Colon (tissue), 2 donors: ENCODE measurements around the gene NDUFAF5.

ENCODE experiments used
- FAIRE-seq: peaks from 2 replicates; lab custom pipeline; 2012; peaks lifted over from hg19 to GRCh38; lab: Jason Lieb, UNC
- donor health status: control.
- donor health status: control.

NDUFAF5 gene

GRCh38 chr20:13824459-13824858, 39.6 kb downstream of the NDUFAF5 start:
- no peak for FAIRE-seq

- FAIRE-seq: no peak
These were observed 40.6 kb downstream of the NDUFAF5 start for GRCh38 chr20:13825465-13825864.

DNA sequence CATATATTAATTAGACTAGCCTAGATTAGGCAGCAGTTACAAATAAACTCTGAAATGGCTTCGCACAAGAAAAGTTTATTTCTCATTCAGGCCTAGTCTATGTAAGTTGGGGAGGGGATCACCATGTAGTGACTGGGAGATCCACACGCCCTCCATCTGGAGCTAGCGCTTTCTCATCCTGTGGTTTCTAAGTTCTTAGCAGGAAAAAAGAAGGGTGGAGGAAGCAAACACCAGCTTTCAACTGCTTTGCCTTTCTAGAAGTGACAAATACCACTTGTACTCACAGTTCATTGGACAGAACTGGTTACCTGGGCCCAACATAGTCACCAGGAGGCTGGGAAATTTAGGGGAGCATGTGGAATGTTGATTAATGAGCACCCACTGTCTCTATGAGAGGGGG, 46.6 kb downstream of the NDUFAF5 start:
- no peak for FAIRE-seq

DNA sequence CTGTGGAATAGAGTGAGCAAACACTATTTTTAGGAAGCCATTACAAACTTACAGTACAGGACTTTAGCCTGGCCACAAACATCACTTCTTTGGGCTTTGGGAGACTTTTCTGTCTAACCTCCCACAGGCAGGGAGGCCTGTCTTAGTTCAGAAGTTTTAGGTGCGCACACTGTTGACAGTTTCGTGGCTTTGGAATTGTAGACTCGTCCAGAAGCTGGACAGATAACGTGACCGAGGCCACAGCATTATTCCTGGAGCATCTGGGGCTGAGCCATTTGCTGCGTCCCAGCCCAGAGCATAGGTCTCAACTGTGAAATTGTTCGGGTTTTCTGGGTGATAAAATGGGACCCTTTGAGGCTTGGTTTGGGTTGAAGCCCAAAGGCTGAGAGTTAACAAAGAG, 53.8 kb downstream of the NDUFAF5 start:
- FAIRE-seq: no peak

- no peak for FAIRE-seq
These were observed 54.7 kb downstream of the NDUFAF5 start for GRCh38 chr20:13839421-13840092.

DNA sequence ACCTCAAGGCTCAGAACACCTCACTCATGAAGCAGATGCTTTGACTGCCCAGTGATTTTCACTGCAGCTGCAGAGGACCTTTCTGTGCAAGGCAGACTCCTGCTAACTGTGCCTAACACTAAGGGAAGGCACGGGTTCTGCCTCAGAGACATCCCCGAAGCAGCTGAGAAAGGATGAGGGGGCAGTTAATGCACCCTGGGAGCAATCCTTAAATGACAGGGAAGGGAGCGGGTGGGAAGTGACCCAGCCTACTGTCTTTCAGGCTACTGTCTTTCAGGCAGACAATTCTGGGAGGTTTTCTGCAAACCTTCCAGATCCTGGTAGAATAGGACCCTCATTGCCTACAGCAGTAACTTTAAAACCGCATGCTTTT, 55.3 kb downstream of the NDUFAF5 start:
- no peak for FAIRE-seq

DNA sequence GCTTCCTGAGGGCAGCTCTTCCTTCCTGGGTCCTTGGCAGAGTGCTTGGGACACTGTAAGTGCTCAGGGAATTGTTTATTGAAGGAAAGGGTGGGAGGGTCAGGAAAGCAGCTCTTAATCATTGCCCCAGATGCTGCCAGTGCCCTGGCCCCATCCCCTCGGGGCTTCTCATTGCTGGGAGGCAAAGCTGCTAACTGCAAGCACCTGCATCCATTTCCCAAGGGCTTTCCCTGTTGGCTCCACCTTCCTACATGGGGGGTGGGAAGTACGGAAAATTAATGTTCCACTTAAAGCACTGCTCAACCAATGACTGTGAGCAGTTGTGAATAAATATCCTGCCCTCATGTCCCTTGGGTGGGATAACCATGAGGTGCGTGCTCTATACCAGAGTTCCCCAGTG, 56.4 kb downstream of the NDUFAF5 start:
- FAIRE-seq: no peak

GRCh38 chr20:13844296-13844695, 59.5 kb downstream of the NDUFAF5 start:
- FAIRE-seq: no peak

GRCh38 chr20:13851279-13851678, 66.5 kb downstream of the NDUFAF5 start:
- FAIRE-seq: no peak

DNA sequence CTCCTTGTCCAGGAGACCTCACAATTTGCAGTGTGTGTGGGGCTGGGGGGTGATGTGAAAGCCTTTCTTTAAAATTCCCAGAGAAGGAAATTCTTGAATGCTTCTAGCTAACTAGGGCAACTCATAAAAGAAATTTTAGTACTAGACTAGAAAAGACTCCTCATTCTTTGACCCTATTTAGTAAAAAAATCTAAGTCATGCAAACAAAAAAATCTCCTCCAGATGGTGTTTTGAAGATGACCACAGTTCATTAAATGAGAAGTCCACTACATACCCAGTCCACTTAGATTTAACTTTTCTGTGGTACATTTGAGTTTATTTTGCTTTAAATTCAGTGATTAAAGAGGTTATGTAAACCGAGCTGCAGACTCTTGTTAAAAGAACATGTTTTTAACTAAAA, 67.5 kb downstream of the NDUFAF5 start:
- FAIRE-seq: no peak

DNA sequence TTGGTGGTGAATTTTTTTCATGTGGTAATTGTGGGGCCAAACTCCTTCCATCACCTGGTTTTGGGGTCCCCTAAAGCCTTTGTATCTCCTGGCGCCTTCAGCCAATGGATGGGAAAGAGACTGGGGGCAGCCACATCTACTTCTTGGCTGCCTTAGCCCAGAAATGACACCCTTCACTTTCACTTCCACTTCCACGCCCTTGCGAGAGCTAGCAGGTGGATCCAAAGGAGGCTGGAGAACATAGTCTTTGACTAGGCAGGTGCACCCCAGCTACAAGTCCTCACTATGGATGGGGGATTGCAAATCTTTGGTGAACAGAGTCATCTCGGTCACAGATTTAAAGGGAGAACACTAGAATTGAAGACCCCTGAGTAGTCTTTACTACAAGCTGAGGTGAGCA, 70.8 kb downstream of the NDUFAF5 start:
- no peak for FAIRE-seq

DNA sequence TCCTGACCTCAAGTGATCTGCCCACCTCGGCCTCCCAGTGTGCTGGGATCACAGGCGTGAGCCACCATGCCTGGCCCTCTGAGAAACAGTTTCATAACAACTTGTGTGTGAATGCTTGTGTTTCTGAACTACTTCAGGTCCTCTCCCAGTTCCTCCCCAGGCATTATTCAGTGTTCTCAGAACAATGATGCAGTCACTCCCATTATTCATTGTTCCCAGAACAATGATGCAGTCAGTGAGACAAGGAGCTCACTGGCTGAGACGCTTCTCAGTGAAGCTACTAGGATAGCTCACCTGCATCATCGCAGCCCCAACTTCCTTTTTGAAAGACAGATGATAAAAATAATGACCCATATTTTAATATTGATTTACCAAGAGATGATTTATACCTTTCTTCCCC, 71.5 kb downstream of the NDUFAF5 start:
- FAIRE-seq: no peak

DNA sequence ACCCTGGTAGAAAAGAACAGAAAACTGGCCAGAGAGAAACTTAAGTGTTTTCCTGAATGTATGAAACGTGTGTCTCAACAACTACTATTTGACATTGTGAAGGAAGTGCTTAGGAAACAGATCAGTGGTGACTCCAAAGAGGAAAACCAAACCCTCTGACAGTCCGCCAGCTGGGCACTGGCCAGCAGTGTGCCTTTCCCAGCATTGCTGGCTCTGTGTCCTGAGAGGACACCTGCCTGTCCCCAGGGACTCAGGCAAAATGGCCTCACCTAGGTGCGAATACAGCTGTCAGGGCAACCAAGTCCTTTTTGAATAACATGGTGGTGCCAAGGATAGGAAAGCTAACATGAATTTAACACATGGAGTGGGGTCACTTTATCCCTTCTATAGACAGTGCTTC, 72.5 kb downstream of the NDUFAF5 start:
- FAIRE-seq: no peak

DNA sequence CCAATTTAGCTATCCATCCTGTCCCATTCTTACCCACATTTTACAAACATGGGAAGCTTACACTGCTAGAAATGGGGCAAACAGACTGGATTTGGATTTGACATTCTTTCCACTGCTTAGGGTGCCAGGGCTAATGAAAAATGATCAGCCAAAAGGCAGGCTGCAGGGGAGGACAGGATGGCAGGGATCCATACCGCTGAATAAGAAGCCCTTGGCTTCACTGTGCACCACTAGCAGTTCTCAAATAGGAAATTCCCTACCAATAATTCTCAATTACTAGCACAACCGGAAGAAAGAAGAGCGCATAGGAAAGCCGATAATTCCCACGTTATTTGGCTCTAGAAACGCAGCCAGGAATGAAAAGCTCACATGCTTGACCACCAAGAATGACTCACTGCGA, 73.1 kb downstream of the NDUFAF5 start:
- no peak for FAIRE-seq

GRCh38 chr20:13858439-13858838, 73.6 kb downstream of the NDUFAF5 start:
- no peak for FAIRE-seq

- FAIRE-seq: no peak
These were observed 74.0 kb downstream of the NDUFAF5 start for GRCh38 chr20:13858871-13859270.

DNA sequence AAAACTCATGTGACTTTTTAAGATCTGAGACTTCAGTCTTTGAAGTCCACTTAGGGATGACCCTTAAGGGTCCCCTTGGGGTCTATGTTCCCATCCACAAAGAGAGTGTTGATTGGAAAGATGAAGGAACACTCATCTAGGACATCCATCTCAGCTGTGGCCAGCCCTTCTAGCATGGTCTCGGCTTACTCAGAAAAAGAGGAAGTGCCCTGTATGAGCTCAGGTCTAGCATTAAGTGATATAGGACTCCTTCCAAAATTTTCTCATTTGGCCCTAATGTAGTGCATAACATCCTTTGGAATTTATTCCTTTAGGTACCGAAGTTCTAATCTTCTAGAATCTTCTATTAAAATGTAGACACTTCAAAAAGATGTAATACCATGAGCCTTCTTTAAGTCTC, 77.4 kb downstream of the NDUFAF5 start:
- FAIRE-seq: no peak

DNA sequence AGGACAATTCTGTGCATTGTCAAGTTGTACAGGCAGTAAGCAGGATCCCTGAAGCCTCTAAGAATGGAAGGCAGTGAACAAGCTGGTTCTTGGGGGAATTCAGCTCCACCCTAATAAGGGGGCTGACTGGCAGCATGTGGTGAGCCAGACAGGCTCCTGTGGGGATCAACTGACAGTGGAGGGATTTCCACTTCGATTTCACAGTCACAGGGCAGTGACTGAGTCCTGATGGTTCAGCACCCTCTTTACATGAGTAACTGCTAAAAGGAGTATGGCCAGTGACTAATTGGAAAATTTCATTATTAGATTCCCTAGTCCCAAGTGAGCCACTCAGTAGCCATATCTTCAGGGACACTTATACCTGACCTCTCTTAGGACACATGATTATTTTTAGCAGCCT, 78.4 kb downstream of the NDUFAF5 start:
- no peak for FAIRE-seq

DNA sequence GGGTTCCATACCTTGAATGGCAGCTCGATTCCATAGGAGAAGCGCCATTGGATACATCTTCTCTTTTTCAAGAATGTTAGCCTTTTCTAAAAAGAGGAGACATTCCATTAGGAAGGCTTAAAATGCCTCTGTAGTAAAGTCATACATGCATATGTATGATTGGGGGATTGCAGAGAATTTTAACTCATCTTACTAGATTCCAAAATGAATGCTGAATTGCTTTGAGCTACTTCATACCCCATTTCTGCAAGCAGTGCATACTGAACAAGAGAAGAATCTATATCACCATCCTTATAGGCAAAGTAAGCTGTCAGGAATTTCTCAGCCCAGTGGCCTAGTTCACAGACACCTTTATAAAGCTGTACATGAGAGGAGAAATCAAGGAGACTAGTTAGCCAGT, 80.3 kb downstream of the NDUFAF5 start:
- FAIRE-seq: no peak

- FAIRE-seq: no peak
These were observed 81.0 kb downstream of the NDUFAF5 start for GRCh38 chr20:13865791-13866351.

DNA sequence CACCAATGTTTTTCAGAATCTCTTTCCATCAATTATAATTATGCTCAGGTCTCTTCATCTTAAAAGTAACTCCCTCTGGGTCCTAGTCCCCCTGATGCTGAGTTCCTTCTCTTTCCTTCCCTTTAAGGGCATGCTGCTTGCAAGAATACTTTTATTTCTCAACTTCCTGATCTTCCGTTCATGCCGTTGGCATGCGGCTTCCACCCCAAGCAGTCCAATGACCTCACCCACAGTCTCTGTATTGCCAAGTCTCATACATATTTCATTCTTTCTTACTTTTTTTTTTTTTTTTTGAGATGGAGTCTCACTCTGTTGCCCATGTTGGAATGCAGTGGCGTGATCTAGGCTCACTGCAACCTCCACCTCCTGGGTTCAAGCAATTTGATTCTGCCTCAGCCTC, 83.5 kb downstream of the NDUFAF5 start:
- no peak for FAIRE-seq

DNA sequence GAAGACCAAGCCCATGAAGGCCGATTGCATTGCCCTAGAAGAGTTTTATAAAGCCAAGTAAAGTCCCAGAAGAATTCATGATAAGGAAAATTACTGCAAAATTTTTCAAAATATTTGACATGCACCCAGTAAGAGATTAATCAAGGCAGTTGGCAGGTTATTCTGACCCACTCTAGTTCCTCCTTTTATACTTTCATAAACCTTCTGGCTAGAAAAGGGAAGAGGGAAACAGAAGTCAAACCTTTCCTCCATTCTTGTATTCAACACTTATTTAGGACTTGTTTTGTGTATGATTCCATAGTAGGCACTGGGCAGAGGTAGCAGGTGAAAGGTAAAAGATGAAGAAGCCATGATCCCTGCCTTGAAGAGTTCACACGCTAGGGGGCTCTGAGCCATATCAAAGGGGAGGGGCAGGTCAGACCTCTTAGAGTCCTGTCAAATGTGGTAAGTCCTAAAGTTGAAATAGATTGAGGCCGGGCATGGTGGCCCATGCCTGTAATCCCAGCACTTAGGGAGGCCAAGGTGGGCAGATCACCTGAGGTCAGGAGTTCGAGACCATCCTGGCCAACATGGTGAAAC, 85.4 kb downstream of the NDUFAF5 start:
- FAIRE-seq: no peak
